HepG2 (cell line): Measurements from ENCODE around the gene ANKRD11. TPM values are rescaled to one million over a fixed set of nuclear protein-coding genes. Genes with fewer than 3 reads are reported as not detected.

Source experiments
- ATAC-seq: fragments of 200-7000 bp; cut with Tn5 transposase; 3 replicates; pipeline ENCODE4 v1.9.1; 2020; ENCODE audit warnings: mild to moderate bottlenecking, moderate library complexity
- BruUV-seq: library from RNA; stranded (reverse); fragments of 400-500 nt; replicated peaks from 2 replicates; lab custom pipeline; 2021; lab: Mats Ljungman, UMichigan
- CTCF ChIA-PET: fragments of 300-600 bp; formaldehyde crosslinking; extraction: SDS; loops from one replicate; lab custom pipeline; 2021; ENCODE audit warnings: low total read pairs, inconsistent platforms, low intra/inter-chr PET ratio; lab: Yijun Ruan, JAX
- POLR2A ChIA-PET: fragments of 350-600 bp; sonication (Branson Sonifier 250); formaldehyde crosslinking; loops from one replicate; lab custom pipeline; 2020; ENCODE audit warnings: antibody characterized with exemption, inconsistent platforms; lab: Yijun Ruan, JAX
- DNase-seq: peaks from one replicate; pipeline ENCODE4 v3.0.0-alpha.2; 2015; ENCODE audit warnings: low spot score
- FAIRE-seq: peaks from 3 replicates; lab custom pipeline; 2011; peaks lifted over from hg19 to GRCh38; lab: Jason Lieb, UNC
- H2AFZ ChIP-seq: one replicate; pipeline ENCODE4 v1.6.1; 2011; ENCODE audit warnings: low read length, inconsistent platforms
- H3K27ac ChIP-seq: fragments of 300-600 bp; 3 replicates; pipeline ENCODE4 v1.8.0; 2011; ENCODE audit warnings: mixed run types, mild to moderate bottlenecking, mixed read lengths, low read length, inconsistent platforms; ENCODE audit not compliant: insufficient read depth; ENCODE audit errors: extremely low read length
- H3K27me3 ChIP-seq, 2 experiments: fragments of 200-600 bp in 1 of 2; 2 replicates in 1 of 2; 3 replicates in 1 of 2; pipeline versions ENCODE4 v1.6.0 to v1.8.0; 2011; ENCODE audit warnings: low read length in 2 of 2, mild to moderate bottlenecking in 2 of 2, moderate library complexity in 2 of 2, inconsistent platforms in 1 of 2; ENCODE audit not compliant: insufficient read depth in 2 of 2, control insufficient read depth in 1 of 2
- H3K36me3 ChIP-seq, 2 experiments: fragments of 200-600 bp in 1 of 2; replicated peaks in 1 of 2; 2 replicates in 1 of 2; 3 replicates in 1 of 2; pipeline versions ENCODE4 v1.5.1 to v1.8.0; 2011; ENCODE audit warnings: low read length in 2 of 2, inconsistent platforms in 1 of 2; ENCODE audit not compliant: insufficient read depth in 2 of 2, control insufficient read depth in 1 of 2
- H3K4me1 ChIP-seq: 2 replicates; pipeline ENCODE4 v1.5.1; 2012; ENCODE audit warnings: low read length, inconsistent platforms; ENCODE audit not compliant: insufficient read depth
- H3K4me2 ChIP-seq: 2 replicates; pipeline ENCODE4 v1.6.0; 2011; ENCODE audit warnings: low read depth, low read length, inconsistent platforms
- H3K4me3 ChIP-seq, 3 experiments: fragments of 200-600 bp in 1 of 3; sonication (generic), shearing (Covaris generic) in 1 of 3; replicated peaks in 1 of 3; 2 replicates each; pipeline ENCODE4 v1.5.1; 2011 to 2016; ENCODE audit warnings: low read length in 3 of 3, inconsistent platforms in 2 of 3, low read depth in 2 of 3, mild to moderate bottlenecking in 2 of 3, control low read depth in 1 of 3, mixed read lengths in 1 of 3; ENCODE audit not compliant: insufficient read depth in 1 of 3
- H3K79me2 ChIP-seq: one replicate; pipeline ENCODE4 v1.6.1; 2011; ENCODE audit warnings: low read length, inconsistent platforms; ENCODE audit not compliant: insufficient read depth
- H3K9ac ChIP-seq: 2 replicates; pipeline ENCODE4 v1.6.0; 2011; ENCODE audit warnings: mild to moderate bottlenecking, low read depth, low read length, inconsistent platforms; ENCODE audit not compliant: insufficient read depth
- H3K9me3 ChIP-seq: 2 replicates; pipeline ENCODE4 v1.5.1; 2012; ENCODE audit warnings: mild to moderate bottlenecking, low read length
- H4K20me1 ChIP-seq: 2 replicates; pipeline ENCODE4 v1.6.0; 2011; ENCODE audit warnings: inconsistent platforms, mild to moderate bottlenecking, low read length, moderate library complexity; ENCODE audit not compliant: insufficient read depth
- AGO2 ChIP-seq: fragments of 200-400 bp; formaldehyde crosslinking; optimal IDR thresholded peaks from 2 replicates; pipeline ENCODE3; 2017; ENCODE audit warnings: mild to moderate bottlenecking, low read depth, low read length, moderate library complexity
- HINFP ChIP-seq: sonication (generic); formaldehyde crosslinking; IDR thresholded peaks from 2 replicates; pipeline ENCODE4 v1.4.0; 2020; ENCODE audit warnings: low read depth, mild to moderate bottlenecking, missing genetic modification reagents
- IRF1 ChIP-seq: sonication (generic); formaldehyde crosslinking; IDR thresholded peaks from 2 replicates; pipeline ENCODE4 v1.4.0; 2020; ENCODE audit warnings: low read depth, mild to moderate bottlenecking, missing genetic modification reagents
- KAT2B ChIP-seq: fragments of 150-350 bp; IDR thresholded peaks from 2 replicates; pipeline ENCODE4 v1.6.1; 2014; ENCODE audit warnings: low read depth, low read length, borderline replicate concordance
- RBFOX2 ChIP-seq: fragments of 200-400 bp; formaldehyde crosslinking; IDR thresholded peaks from 2 replicates; pipeline ENCODE4 v1.6.1; 2017; ENCODE audit warnings: low read depth, mild to moderate bottlenecking, low read length
- YEATS4 ChIP-seq: sonication (generic); formaldehyde crosslinking; IDR thresholded peaks from 2 replicates; pipeline ENCODE4 v1.4.0; 2020; ENCODE audit warnings: missing genetic modification reagents, borderline replicate concordance
- ZBTB46 ChIP-seq: sonication (generic); formaldehyde crosslinking; IDR thresholded peaks from 2 replicates; pipeline ENCODE4 v1.4.0; 2020; ENCODE audit warnings: mild to moderate bottlenecking, missing genetic modification reagents, borderline replicate concordance
- ZC3H13 ChIP-seq: sonication (generic); formaldehyde crosslinking; IDR thresholded peaks from 2 replicates; pipeline ENCODE4 v1.8.1; 2023; ENCODE audit warnings: mild to moderate bottlenecking, missing genetic modification reagents, moderate library complexity
- ZMYM2 ChIP-seq: sonication (generic); formaldehyde crosslinking; IDR thresholded peaks from 2 replicates; pipeline ENCODE4 v1.8.0; 2022; ENCODE audit warnings: mild to moderate bottlenecking, missing genetic modification reagents
- ZNF446 ChIP-seq: sonication (generic); formaldehyde crosslinking; IDR thresholded peaks from 2 replicates; pipeline ENCODE4 v1.5.0; 2020; ENCODE audit warnings: mild to moderate bottlenecking, missing genetic modification reagents
- ZNF549 ChIP-seq: sonication (generic); formaldehyde crosslinking; IDR thresholded peaks from 2 replicates; pipeline ENCODE4 v1.5.0; 2020; ENCODE audit warnings: missing genetic modification reagents
- ZNF646 ChIP-seq: sonication (generic); formaldehyde crosslinking; IDR thresholded peaks from 2 replicates; pipeline ENCODE4 v1.9.0; 2021; ENCODE audit warnings: mild to moderate bottlenecking, missing genetic modification reagents
- WGBS: methylation state at CpG from one replicate; pipeline ENCODE4 v1.1.6; 2017; ENCODE audit warnings: low lambda C conversion rate; 5-methylcytosine and 5-hydroxymethylcytosine counted together
- in situ Hi-C: cut with HindIII; loops from 2 replicates; pipeline ENCODE4 v1.10.0; 2017; ENCODE audit warnings: low pct_unique_long_range_greater_than_20kb; ENCODE audit not compliant: extremely low pct_ligation_motif_present
- intact Hi-C: fragments of 100-400 bp; cut with micrococcal nuclease; formaldehyde crosslinking; loops from one replicate; pipeline ENCODE4 v1.10.0; 2022; ENCODE audit not compliant: unreplicated experiment
- polyA plus RNA-seq, 8 experiments: library from polyadenylated mRNA; depleted of rRNA in 3 of 8; stranded (reverse) in 7 of 8; unstranded in 1 of 8; fragments of >200 nt; fragmentation: Illumina TruSeq in 4 of 8; extraction: Trizol in 4 of 8; gene quantifications; 2 replicates each; pipeline versions ENCODE4 v1.2.1 to v1.2.3, GENCODE V29; 2011 to 2016; ENCODE audit warnings: low read depth in 4 of 8, missing spikeins in 1 of 8, mixed read lengths in 1 of 8; ENCODE audit not compliant: insufficient read depth in 1 of 8
- total RNA-seq, 5 experiments: library from RNA; depleted of rRNA; stranded (reverse); fragments of >200 nt; fragmentation: Illumina TruSeq; extraction: Trizol; gene quantifications; 2 replicates each; pipeline ENCODE4 v1.2.3, GENCODE V29; 2016; ENCODE audit warnings: low read depth in 1 of 5

ANKRD11 gene
- total and polyA plus RNA-seq, 2 of the 13 experiments (the other 11 are each of a cell fraction or from before 2014, with no cell fraction given): 21.4 to 38.4 TPM

GRCh38 chr16:89531821-89532526 lies 41.6 kb upstream of the ANKRD11 start:
- in situ Hi-C loops: no loop called here
- no peak overlapping the region for H3K4me3 ChIP-seq
- H3K9me3 ChIP-seq: no peaks in the 10 kb centered on the region
- CTCF ChIA-PET: no interaction called here
- H3K27me3 ChIP-seq: no peaks in the 10 kb centered on the region
- 0 out of 2 replicates have a peak, but pooled peaks cover 4% of the 10 kb centered on the region for H3K4me1 ChIP-seq
- H2AFZ ChIP-seq: no peak overlapping the region
- FAIRE-seq (no peak), ATAC-seq (no peak), DNase-seq (no peak)
- H3K36me3 ChIP-seq: peaks cover 55 to 78% of the 10 kb centered on the region in 2 experiments
- no TSS peak for BruUV-seq
- 97% methylated on average over 31 of the region's 31 CpGs for WGBS
- 0 out of 2 replicates have a peak, but pooled peaks cover 3% of the 10 kb centered on the region for H4K20me1 ChIP-seq
- H3K27ac ChIP-seq: no peak overlapping the region
- intact Hi-C loops: no loop called here
- POLR2A ChIA-PET: interaction anchor here (1.9 kb wide), 1 partner anchor 14 kb away, joined by 7 read pairs; no protein-coding TSS in a partner anchor
- no peaks in the 10 kb centered on the region for H3K79me2 ChIP-seq
- H3K4me2 ChIP-seq: no peak overlapping the region
- no peak overlapping the region for H3K9ac ChIP-seq
- TF ChIP-seq RBFOX2: 0 out of 2 replicates have a peak, but pooled peaks have one; percentile 37
- TF ChIP-seq ZC3H13 (CRISPR knock-in tag): peak; percentile 3; the same call in 1 of the 2 replicates
- no peak for TF ChIP-seq ZNF446 (CRISPR knock-in tag)
- no peak for TF ChIP-seq ZBTB46 (CRISPR knock-in tag)
- TF ChIP-seq ZNF549: no peak
- TF ChIP-seq ZNF646 (CRISPR knock-in tag): no peak
- TF ChIP-seq KAT2B: no peak
- no peak for TF ChIP-seq IRF1
- TF ChIP-seq AGO2: peak; percentile 81
- TF ChIP-seq HINFP (CRISPR knock-in tag): no peak
- TF ChIP-seq YEATS4 (CRISPR knock-in tag): no peak
- TF ChIP-seq ZMYM2 (CRISPR knock-in tag): no peak
